NT2/D1 (cell line): Measurements from ENCODE around the gene SYPL1.

ENCODE experiments used
- DNase-seq: peaks from one replicate; pipeline ENCODE4 v3.0.0-alpha.2; 2011; ENCODE audit warnings: low read depth, low spot score
- H3K27me3 ChIP-seq: 2 replicates; pipeline ENCODE4 v1.6.0; 2011; ENCODE audit warnings: mild to moderate bottlenecking; ENCODE audit not compliant: insufficient read length, insufficient read depth
- H3K36me3 ChIP-seq: 2 replicates; pipeline ENCODE4 v1.6.1; 2011; ENCODE audit warnings: mild to moderate bottlenecking, low read length, mixed read lengths; ENCODE audit not compliant: insufficient read depth, insufficient read length
- H3K4me1 ChIP-seq: 2 replicates; pipeline ENCODE4 v1.5.1; 2011; ENCODE audit not compliant: insufficient read depth, insufficient read length
- H3K4me3 ChIP-seq: 2 replicates; pipeline ENCODE4 v1.5.1; 2011; ENCODE audit warnings: low read depth; ENCODE audit not compliant: insufficient read length
- H3K9ac ChIP-seq: 2 replicates; pipeline ENCODE4 v1.6.0; 2011; ENCODE audit warnings: low read depth; ENCODE audit not compliant: insufficient read length
- H3K9me3 ChIP-seq: 2 replicates; pipeline ENCODE4 v1.5.1; 2011; ENCODE audit warnings: mild to moderate bottlenecking, low read length; ENCODE audit not compliant: insufficient read depth
- SUZ12 ChIP-seq: IDR thresholded peaks from 2 replicates; pipeline ENCODE4 v1.6.1; 2011; ENCODE audit not compliant: insufficient read length, insufficient read depth; ENCODE audit errors: extremely low read depth
- YY1 ChIP-seq: IDR thresholded peaks from 2 replicates; pipeline ENCODE4 v1.6.1; 2011; ENCODE audit not compliant: insufficient read length, insufficient read depth
- ZNF274 ChIP-seq: IDR thresholded peaks from 2 replicates; pipeline ENCODE4 v1.6.1; 2011; ENCODE audit warnings: mild to moderate bottlenecking, low read depth, low read length

SYPL1 gene

GRCh38 chr7:106100863-106101629, 11.1 kb downstream of the SYPL1 start:
- no peak for DNase-seq
- Histone ChIP-seq H3K4me1 (no peaks in the 10 kb centered on the region), H3K9ac (no peak overlapping the region), H3K4me3 (no peak overlapping the region), H3K36me3 (peaks cover 22% of the 10 kb centered on the region), H3K9me3 (no peaks in the 10 kb centered on the region), H3K27me3 (no peaks in the 10 kb centered on the region)
- TF ChIP-seq YY1 (no peak), SUZ12 (no peak), ZNF274 (no peak)

GRCh38 chr7:106099539-106099938, 12.6 kb downstream of the SYPL1 start:
- Histone ChIP-seq H3K36me3 (peaks cover 24% of the 10 kb centered on the region), H3K4me1 (no peaks in the 10 kb centered on the region), H3K9me3 (no peaks in the 10 kb centered on the region), H3K9ac (no peak overlapping the region), H3K27me3 (no peaks in the 10 kb centered on the region), H3K4me3 (no peak overlapping the region)
- DNase-seq = no peak
- TF ChIP-seq ZNF274 = no peak
- TF ChIP-seq SUZ12 = no peak
- no peak for TF ChIP-seq YY1

GRCh38 chr7:106098889-106099288, 13.2 kb downstream of the SYPL1 start:
- Histone ChIP-seq H3K9ac (no peak overlapping the region), H3K4me1 (no peaks in the 10 kb centered on the region), H3K36me3 (peaks cover 26% of the 10 kb centered on the region)

GRCh38 chr7:106095634-106096033, 16.5 kb downstream of the SYPL1 start:
- H3K4me1 ChIP-seq = no peaks in the 10 kb centered on the region
- no peak overlapping the region for H3K4me3 ChIP-seq
- peaks cover 44% of the 10 kb centered on the region for H3K36me3 ChIP-seq
- TF ChIP-seq YY1 (no peak), ZNF274 (no peak), SUZ12 (no peak)
- no peaks in the 10 kb centered on the region for H3K27me3 ChIP-seq
- no peak overlapping the region for H3K9ac ChIP-seq
- H3K9me3 ChIP-seq = no peaks in the 10 kb centered on the region
- DNase-seq = no peak

More at GRCh38 chr7:106098889-106099288, 13.2 kb downstream of the SYPL1 start:
- no peaks in the 10 kb centered on the region for H3K27me3 ChIP-seq
- TF ChIP-seq SUZ12 (no peak), YY1 (no peak), ZNF274 (no peak)
- no peaks in the 10 kb centered on the region for H3K9me3 ChIP-seq
- DNase-seq = no peak
- H3K4me3 ChIP-seq = no peak overlapping the region

GRCh38 chr7:106094780-106095179, 17.3 kb downstream of the SYPL1 start:
- H3K27me3 ChIP-seq = no peaks in the 10 kb centered on the region
- no peak for DNase-seq
- no peak overlapping the region for H3K9ac ChIP-seq
- H3K9me3 ChIP-seq = no peaks in the 10 kb centered on the region
- no peaks in the 10 kb centered on the region for H3K4me1 ChIP-seq
- H3K4me3 ChIP-seq = no peak overlapping the region
- no peak for TF ChIP-seq ZNF274
- TF ChIP-seq YY1 = no peak
- TF ChIP-seq SUZ12 = no peak
- peaks cover 46% of the 10 kb centered on the region for H3K36me3 ChIP-seq

GRCh38 chr7:106092204-106092603, 19.9 kb downstream of the SYPL1 start:
- TF ChIP-seq ZNF274 = no peak
- no peak for TF ChIP-seq YY1
- TF ChIP-seq SUZ12 = no peak
- DNase-seq = no peak
- peaks cover 45% of the 10 kb centered on the region for H3K36me3 ChIP-seq

GRCh38 chr7:106089647-106090046, 22.5 kb downstream of the SYPL1 start:
- no peak for DNase-seq

More at GRCh38 chr7:106092204-106092603, 19.9 kb downstream of the SYPL1 start:
- Histone ChIP-seq H3K27me3 (no peaks in the 10 kb centered on the region), H3K4me3 (no peak overlapping the region), H3K9ac (no peak overlapping the region), H3K9me3 (no peaks in the 10 kb centered on the region), H3K4me1 (no peaks in the 10 kb centered on the region)

GRCh38 chr7:106088014-106088413, 24.1 kb downstream of the SYPL1 start:
- H3K27me3 ChIP-seq = no peaks in the 10 kb centered on the region
- no peaks in the 10 kb centered on the region for H3K9me3 ChIP-seq
- no peaks in the 10 kb centered on the region for H3K4me1 ChIP-seq
- no peak overlapping the region for H3K4me3 ChIP-seq
- no peak for TF ChIP-seq SUZ12
- no peak for TF ChIP-seq YY1
- TF ChIP-seq ZNF274 = no peak
- DNase-seq = no peak
- H3K9ac ChIP-seq = no peak overlapping the region
- peaks cover 22% of the 10 kb centered on the region for H3K36me3 ChIP-seq

More at GRCh38 chr7:106089647-106090046, 22.5 kb downstream of the SYPL1 start:
- H3K36me3 ChIP-seq = peaks cover 29% of the 10 kb centered on the region
- H3K9ac ChIP-seq = no peak overlapping the region
- no peaks in the 10 kb centered on the region for H3K4me1 ChIP-seq
- H3K4me3 ChIP-seq = no peak overlapping the region
- no peaks in the 10 kb centered on the region for H3K9me3 ChIP-seq
- TF ChIP-seq SUZ12 (no peak), ZNF274 (no peak), YY1 (no peak)
- H3K27me3 ChIP-seq = no peaks in the 10 kb centered on the region
